Mucosa of descending colon (tissue), 3 donors: ENCODE data around the gene VPS16. TPM values are rescaled to one million over a fixed set of nuclear protein-coding genes. Genes with fewer than 3 reads are reported as not detected.

Experiments used
- ATAC-seq: fragments of 200-7000 bp; cut with Tn5 transposase; one replicate; pipeline ENCODE4 v1.9.1; 2020; ENCODE audit warnings: mild to moderate bottlenecking, moderate library complexity
- DNase-seq, 3 donors: peaks; one replicate each; pipeline ENCODE4 v3.0.0-alpha.2; 2020
- H3K36me3 ChIP-seq: fragments of 200-600 bp; one replicate; pipeline ENCODE4 v1.8.0; 2021; ENCODE audit warnings: low read depth, mild to moderate bottlenecking
- H3K4me1 ChIP-seq: fragments of 200-600 bp; one replicate; pipeline ENCODE4 v1.8.0; 2021; ENCODE audit warnings: low read depth, mild to moderate bottlenecking
- H3K4me3 ChIP-seq: fragments of 200-600 bp; one replicate; pipeline ENCODE4 v1.8.0; 2021; ENCODE audit warnings: mild to moderate bottlenecking
- H3K9me3 ChIP-seq: fragments of 200-600 bp; one replicate; pipeline ENCODE4 v1.8.0; 2021; ENCODE audit warnings: mild to moderate bottlenecking
- intact Hi-C, 2 donors: fragments of 100-400 bp; cut with DNase I in 1 of 2; cut with micrococcal nuclease in 1 of 2; formaldehyde crosslinking; loops; one replicate each; pipeline versions ENCODE4 v1.11.0 to v1.11.1; 2022; cut with DNase I, micrococcal nuclease
- total RNA-seq, 3 donors: library from RNA; stranded (reverse); fragmentation: NEBNext Ultra II Directional in 2 of 3; extraction: Animal tissue kit (Norgen Biotek cat#: 25700) in 2 of 3; gene quantifications; one replicate each; pipeline versions ENCODE4 v1.2.1 to v1.2.4, GENCODE V29; 2021 to 2023
- TF ChIP-seq, protein P1 (sequence below): fragments of 200-600 bp; IDR thresholded peaks from one replicate; pipeline ENCODE4 v1.8.0; 2022; ENCODE audit warnings: antibody characterized with exemption, mild to moderate bottlenecking
- donor health status: DM: no; HTN: no; CAD: no; lungs with moderate emphysema.
- donor health status: DM: no; HTN: no; CAD: no.
- donor health status: DM: no; HTN: yes; CAD: no.

Gene VPS16
- total RNA-seq, 3 donors from 2014 or later = 36.9 to 52.0 (median 38.5) TPM

DNA sequence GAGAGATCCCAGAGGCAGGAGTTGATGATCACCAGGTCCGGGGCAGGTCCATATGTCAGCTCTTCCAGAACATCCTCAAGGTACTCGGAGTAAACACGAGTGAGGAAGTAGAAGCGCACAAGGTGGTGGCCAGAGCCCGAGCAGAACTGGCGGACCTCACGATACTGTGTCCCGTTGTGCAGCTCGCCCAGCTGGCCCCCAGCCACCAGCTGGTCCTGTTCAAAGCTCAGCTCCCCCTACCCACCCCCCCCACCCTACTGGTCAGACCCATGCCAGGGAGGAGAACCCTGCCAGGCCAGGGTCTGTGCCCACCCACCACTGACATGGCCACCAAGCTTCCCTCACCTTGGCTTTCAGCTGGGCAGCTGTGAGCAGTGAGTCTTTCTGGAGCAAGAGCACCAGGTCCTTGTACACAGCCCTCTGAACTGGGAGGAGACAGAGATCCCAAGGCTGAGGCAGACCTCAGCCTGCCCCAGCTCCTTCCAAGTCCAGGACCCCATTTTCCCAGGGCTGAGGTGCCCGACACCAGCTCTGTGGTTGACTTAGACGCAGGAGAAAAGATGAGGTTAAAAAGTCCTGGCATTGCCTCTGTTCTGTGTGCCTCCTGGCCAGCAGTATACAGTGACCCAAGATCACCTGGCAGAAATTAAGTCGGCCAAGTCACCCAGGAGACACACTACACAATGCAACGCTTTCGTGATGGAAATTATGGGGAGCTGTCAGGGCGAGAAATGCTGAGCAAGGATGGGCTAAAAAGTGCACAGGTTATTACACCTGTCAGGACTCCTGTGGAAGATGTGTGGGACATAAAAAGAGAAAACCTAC, 1.5 kb upstream of the VPS16 start:
- Histone ChIP-seq H3K4me3 (no peak overlapping the region), H3K36me3 (no peaks in the 10 kb centered on the region)
- TF ChIP-seq, protein P1, sequence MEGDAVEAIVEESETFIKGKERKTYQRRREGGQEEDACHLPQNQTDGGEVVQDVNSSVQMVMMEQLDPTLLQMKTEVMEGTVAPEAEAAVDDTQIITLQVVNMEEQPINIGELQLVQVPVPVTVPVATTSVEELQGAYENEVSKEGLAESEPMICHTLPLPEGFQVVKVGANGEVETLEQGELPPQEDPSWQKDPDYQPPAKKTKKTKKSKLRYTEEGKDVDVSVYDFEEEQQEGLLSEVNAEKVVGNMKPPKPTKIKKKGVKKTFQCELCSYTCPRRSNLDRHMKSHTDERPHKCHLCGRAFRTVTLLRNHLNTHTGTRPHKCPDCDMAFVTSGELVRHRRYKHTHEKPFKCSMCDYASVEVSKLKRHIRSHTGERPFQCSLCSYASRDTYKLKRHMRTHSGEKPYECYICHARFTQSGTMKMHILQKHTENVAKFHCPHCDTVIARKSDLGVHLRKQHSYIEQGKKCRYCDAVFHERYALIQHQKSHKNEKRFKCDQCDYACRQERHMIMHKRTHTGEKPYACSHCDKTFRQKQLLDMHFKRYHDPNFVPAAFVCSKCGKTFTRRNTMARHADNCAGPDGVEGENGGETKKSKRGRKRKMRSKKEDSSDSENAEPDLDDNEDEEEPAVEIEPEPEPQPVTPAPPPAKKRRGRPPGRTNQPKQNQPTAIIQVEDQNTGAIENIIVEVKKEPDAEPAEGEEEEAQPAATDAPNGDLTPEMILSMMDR = no peak

GRCh38 chr20:2839732-2840137, 810 bp upstream of the VPS16 start:
- no peak for ATAC-seq
- TF ChIP-seq, protein P1 = no peak

More for the DNA sequence above, 1.5 kb upstream of the VPS16 start:
- Histone ChIP-seq H3K9me3 (no peaks in the 10 kb centered on the region), H3K4me1 (peaks cover 7% of the 10 kb centered on the region)
- DNase-seq (no peak), ATAC-seq (no peak)
- intact Hi-C loops = no loop called here

DNA sequence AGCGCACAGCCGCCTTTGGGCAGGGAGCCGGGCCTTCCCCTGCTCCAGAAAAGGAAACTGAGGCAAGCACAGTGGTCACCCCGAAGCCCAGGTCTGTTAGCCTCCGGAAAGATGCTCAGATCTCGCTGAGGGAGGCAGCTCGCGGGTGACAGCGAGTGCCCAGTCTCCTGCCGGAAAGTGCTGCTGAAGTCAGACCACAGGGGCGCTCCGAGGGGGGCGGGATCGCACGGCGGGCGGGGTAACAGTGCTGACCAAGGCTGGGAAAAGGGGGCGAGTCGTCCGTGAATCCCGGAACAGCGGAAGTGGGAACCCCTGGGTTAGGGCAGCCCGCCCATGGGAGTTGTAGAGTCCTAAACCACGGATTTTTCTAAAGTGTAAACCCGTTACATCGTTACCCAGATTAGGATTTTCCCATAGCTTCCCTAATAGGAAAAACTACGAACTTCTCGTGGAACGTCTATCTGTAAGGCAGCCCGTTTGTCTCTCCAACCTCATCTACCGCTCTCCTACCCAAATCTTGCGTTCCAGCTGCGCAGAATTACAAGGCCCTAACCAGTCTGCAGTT, 504 bp downstream of the VPS16 start:
- peak; percentile 58 to 80 (median 69) for DNase-seq
- no peaks in the 10 kb centered on the region for H3K9me3 ChIP-seq
- peaks cover 7% of the 10 kb centered on the region for H3K4me1 ChIP-seq
- TF ChIP-seq, protein P1 = no peak
- peak; percentile 60 for ATAC-seq
- no peaks in the 10 kb centered on the region for H3K36me3 ChIP-seq
- H3K4me3 ChIP-seq = peak overlapping the region; percentile 64
- intact Hi-C loops = no loop called here

More at GRCh38 chr20:2839732-2840137, 810 bp upstream of the VPS16 start:
- intact Hi-C loops = no loop called here
- Histone ChIP-seq H3K4me1 (peaks cover 7% of the 10 kb centered on the region), H3K36me3 (no peaks in the 10 kb centered on the region), H3K4me3 (peak overlapping the region; percentile 64), H3K9me3 (no peaks in the 10 kb centered on the region)
- peak in 2 of 3 donors; percentile 14 to 71 for DNase-seq

GRCh38 chr20:2845607-2846006, 5.1 kb downstream of the VPS16 start:
- peaks cover 7% of the 10 kb centered on the region for H3K4me1 ChIP-seq
- DNase-seq (no peak), ATAC-seq (no peak)
- no peaks in the 10 kb centered on the region for H3K9me3 ChIP-seq
- H3K4me3 ChIP-seq = no peak overlapping the region
- TF ChIP-seq, protein P1 = no peak
- intact Hi-C loops = no loop called here
- no peaks in the 10 kb centered on the region for H3K36me3 ChIP-seq

DNA sequence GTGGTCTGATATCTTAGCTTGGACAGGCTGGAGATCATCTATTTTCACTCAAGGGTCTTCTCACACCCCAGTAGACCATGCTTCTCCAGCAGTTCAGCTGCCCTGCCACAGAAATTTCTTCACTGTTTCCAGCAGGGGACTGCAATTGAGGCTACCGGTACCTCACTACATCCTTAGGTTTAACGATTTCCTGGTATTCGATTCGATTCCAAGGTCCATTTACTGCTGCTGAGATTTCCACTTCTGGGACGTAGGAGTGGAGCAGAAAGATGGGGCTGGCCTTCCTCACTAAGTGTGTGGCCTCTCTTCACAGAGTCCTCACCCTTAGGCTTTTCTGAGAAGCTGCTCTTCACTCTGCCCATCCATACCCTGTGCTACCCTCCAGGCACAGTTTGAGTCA, 6.2 kb downstream of the VPS16 start:
- ATAC-seq = peak; percentile 54
- no peak for DNase-seq
- intact Hi-C loops = no loop called here

More for the DNA sequence above, 6.2 kb downstream of the VPS16 start:
- H3K4me3 ChIP-seq = no peak overlapping the region
- no peaks in the 10 kb centered on the region for H3K36me3 ChIP-seq
- peaks cover 1% of the 10 kb centered on the region for H3K4me1 ChIP-seq
- TF ChIP-seq, protein P1 = no peak
- H3K9me3 ChIP-seq = no peaks in the 10 kb centered on the region
